ENCODE measurements around the gene PUM1.
"Not testable (repeated sequence)": the region's sequence is repeated elsewhere in the genome, so short reads cannot be mapped to it uniquely, and the experiment has no call there.

The PUM1 gene

GRCh38 chr1:30982431-30982830 lies 83.1 kb downstream of the PUM1 start:
- CTCF ChIA-PET: interaction anchor here (0.6 kb wide), 1 partner anchor 39 kb away, joined by 3 read pairs; no protein-coding TSS in a partner anchor
- DNase-seq (ENCODE audit: low spot score): no peak
- H3K27ac ChIP-seq: no peak overlapping the region
- POLR2A ChIA-PET (ENCODE audit: low non-redundant PET): no interaction called here
- no peak for TF ChIP-seq CTCF (conservative IDR thresholded peaks at IDR 0.05; ENCODE audit: low read depth)

GRCh38 chr1:30981172-30981571 lies 84.3 kb downstream of the PUM1 start:
- H3K27ac ChIP-seq: no peak overlapping the region
- DNase-seq (ENCODE audit: low spot score): no peak
- CTCF ChIA-PET: no interaction called here
- no peak for TF ChIP-seq CTCF (conservative IDR thresholded peaks at IDR 0.05; ENCODE audit: low read depth)
- POLR2A ChIA-PET (ENCODE audit: low non-redundant PET): no interaction called here

GRCh38 chr1:30977511-30977910 lies 88.0 kb downstream of the PUM1 start:
- DNase-seq (ENCODE audit: low spot score): no peak
- ChIA-PET POLR2A (ENCODE audit: low non-redundant PET) (no interaction called here), CTCF (no interaction called here)
- no peak overlapping the region for H3K27ac ChIP-seq
- TF ChIP-seq CTCF (conservative IDR thresholded peaks at IDR 0.05; ENCODE audit: low read depth): no peak

- TF ChIP-seq CTCF (conservative IDR thresholded peaks at IDR 0.05; ENCODE audit: low read depth): no peak
- H3K27ac ChIP-seq: no peak overlapping the region
- POLR2A ChIA-PET (ENCODE audit: low non-redundant PET): no interaction called here
- DNase-seq (ENCODE audit: low spot score): no peak
- CTCF ChIA-PET: no interaction called here
Measured at GRCh38 chr1:30977105-30977504, 88.4 kb downstream of the PUM1 start.

GRCh38 chr1:30976143-30976542 lies 89.4 kb downstream of the PUM1 start:
- TF ChIP-seq CTCF (conservative IDR thresholded peaks at IDR 0.05; ENCODE audit: low read depth): no peak
- ChIA-PET CTCF (interaction anchor here (0.6 kb wide), 1 partner anchor 82 kb away, joined by 5 read pairs; no protein-coding TSS in a partner anchor), POLR2A (ENCODE audit: low non-redundant PET) (no interaction called here)
- DNase-seq (ENCODE audit: low spot score): no peak
- no peak overlapping the region for H3K27ac ChIP-seq

- TF ChIP-seq CTCF (conservative IDR thresholded peaks at IDR 0.05; ENCODE audit: low read depth): no peak
- ChIA-PET CTCF (interaction anchor here (0.6 kb wide), 1 partner anchor 41 kb away, joined by 3 read pairs; no protein-coding TSS in a partner anchor), POLR2A (ENCODE audit: low non-redundant PET) (no interaction called here)
- H3K27ac ChIP-seq: no peak overlapping the region
- no peak for DNase-seq (ENCODE audit: low spot score)
Measured at GRCh38 chr1:30975217-30975616, 90.3 kb downstream of the PUM1 start.

- no peak for DNase-seq (ENCODE audit: low spot score)
- H3K27ac ChIP-seq: no peak overlapping the region
- ChIA-PET CTCF (interaction anchor here (0.6 kb wide), 1 partner anchor 163 kb away, joined by 4 read pairs; no protein-coding TSS in a partner anchor), POLR2A (ENCODE audit: low non-redundant PET) (interaction anchor here (0.6 kb wide), 1 partner anchor 11 kb away, joined by 7 read pairs; no protein-coding TSS in a partner anchor)
- TF ChIP-seq CTCF (conservative IDR thresholded peaks at IDR 0.05; ENCODE audit: low read depth): no peak
Measured at GRCh38 chr1:30974536-30974935, 91.0 kb downstream of the PUM1 start.

- CTCF ChIA-PET: interaction anchor here (0.7 kb wide), 1 partner anchor 452 kb away, joined by 3 read pairs; no protein-coding TSS in a partner anchor
- DNase-seq (ENCODE audit: low spot score); POLR2A ChIA-PET (ENCODE audit: low non-redundant PET): not testable (repeated sequence)
- H3K27ac ChIP-seq: peak overlapping the region; percentile 37
Measured at GRCh38 chr1:30972349-30972748, 93.2 kb downstream of the PUM1 start.

All from RWPE1 (cell line).